HG03354 (cell line): Measurements from ENCODE around the gene SSNA1.

Experiments used
- ATAC-seq: cut with Tn5 transposase; IDR thresholded peaks from one replicate; pipeline ENCODE4 v1.9.1; 2021; ENCODE audit warnings: mild to moderate bottlenecking; ENCODE audit not compliant: unreplicated experiment, poor library complexity, severe bottlenecking

The SSNA1 gene

GRCh38 chr9:137216188-137216965, 27.9 kb downstream of the SSNA1 start:
- no peak for ATAC-seq

GRCh38 chr9:137217276-137218211, 29.1 kb downstream of the SSNA1 start:
- no peak for ATAC-seq

DNA sequence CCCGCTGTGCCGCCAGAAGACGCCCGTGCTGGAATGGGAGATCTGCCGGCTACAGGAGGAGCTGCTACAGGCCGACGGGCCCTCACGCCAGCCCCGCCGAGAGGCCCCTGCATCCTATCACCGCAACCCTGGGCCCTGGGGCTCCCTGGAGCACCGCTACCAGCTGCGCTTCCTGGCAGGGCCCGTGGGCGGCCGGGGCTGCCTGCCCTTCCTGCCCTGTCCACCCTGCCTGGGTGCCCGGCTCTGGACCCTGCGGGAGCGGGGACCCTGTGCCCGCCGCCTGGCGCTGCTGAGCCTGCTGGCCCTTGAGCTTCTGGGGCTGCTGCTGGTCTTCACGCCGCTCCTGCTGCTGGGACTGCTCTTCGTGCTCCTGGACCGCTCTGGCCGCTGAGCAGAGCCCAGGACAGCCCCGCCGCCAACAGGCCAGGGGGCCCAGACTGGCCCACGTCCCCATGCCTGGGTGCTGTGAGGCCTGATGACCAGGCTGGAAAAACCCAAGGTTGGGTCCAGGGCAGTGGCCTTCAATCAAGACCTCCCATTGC, 29.8 kb downstream of the SSNA1 start:
- ATAC-seq, result no peak

- no peak for ATAC-seq
Measured at GRCh38 chr9:137218754-137219271, 30.3 kb downstream of the SSNA1 start.

- no peak for ATAC-seq
Measured at GRCh38 chr9:137219757-137220316, 31.4 kb downstream of the SSNA1 start.

DNA sequence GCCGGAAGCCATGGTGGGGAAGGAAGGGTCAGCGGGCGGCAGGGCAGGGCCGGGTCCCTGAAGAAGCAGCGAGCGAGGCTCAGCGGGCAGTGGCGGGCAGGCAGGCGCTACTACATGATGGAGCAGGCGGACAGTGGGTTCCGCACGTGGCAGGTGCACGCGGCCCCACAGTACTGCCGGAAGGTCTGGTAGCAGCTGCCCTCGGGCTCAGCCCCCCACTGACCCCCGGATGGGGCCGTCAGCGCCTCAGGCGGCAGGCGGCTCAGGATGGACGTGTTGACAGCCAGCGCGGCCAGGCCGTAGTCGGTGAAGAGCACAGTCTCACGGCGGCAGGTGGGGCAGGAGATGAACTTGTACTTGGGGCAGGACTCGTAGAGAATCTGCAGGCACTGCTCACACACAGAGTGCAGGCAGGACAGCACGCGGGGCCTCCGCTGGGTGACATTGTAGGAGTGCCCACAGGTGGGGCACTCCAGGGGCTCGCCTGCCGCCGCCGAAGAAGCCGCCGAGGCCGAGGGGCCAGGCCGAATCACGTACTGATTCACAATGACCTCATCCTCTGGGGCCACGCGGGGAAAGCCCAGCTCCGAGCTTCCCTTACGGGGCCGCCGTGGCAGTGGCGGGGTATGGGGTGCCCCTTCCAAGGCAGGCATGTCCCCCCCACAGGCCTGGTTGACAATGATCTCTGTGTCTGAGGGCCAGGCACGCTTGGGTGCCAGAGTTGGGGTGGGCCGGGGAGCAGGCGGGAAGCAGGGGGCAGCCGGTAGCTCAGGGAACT, 32.0 kb downstream of the SSNA1 start:
- no peak for ATAC-seq

GRCh38 chr9:137221095-137221505, 32.6 kb downstream of the SSNA1 start:
- no peak for ATAC-seq

GRCh38 chr9:137221506-137222111, 33.1 kb downstream of the SSNA1 start:
- no peak for ATAC-seq

DNA sequence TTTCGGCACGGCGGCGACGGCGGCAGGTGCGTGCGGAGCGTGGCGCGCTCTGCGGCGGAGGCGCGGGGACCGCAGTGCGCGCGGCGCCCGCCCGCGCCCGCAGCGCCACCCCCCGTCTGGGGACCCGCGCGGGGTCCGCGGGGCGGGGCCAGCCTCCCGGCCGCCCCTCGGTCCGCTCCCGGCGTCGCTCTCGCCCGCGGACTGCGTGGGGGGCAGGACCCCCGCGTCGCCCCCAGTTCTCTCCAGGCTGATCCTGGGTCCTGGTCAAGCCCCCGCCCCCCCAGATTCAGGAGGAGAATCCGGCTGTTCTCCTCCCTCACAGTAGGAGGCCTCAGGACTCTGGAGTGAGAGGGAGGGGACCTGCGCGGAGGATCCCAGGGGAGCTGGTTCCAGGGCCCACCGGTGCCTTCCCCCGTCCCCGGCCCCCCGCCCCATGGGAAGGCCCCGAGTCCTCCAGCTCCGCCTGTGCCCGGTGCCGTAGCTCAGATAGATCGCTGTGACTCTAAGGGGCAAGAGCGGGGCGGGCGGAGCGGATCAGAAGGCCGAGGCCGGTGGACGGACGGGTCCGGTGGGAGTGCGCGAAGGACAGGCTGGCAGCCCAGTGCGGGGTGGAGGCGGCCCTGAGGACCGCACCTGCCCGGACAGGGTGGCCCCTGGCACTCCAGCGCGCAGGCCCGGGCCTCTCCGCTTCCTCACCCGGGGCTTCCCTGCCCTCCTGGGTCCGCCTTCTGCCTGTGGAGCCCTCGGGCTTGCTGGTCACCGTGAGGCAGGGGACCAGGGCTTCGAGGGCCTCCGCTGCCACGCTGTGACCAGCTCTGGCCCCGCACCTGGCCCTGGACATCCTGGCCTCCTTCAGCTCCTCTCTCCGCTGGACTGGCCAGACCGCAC, 34.0 kb downstream of the SSNA1 start, which contains the start of gene RNF208:
Gene RNF208 (minus strand): TSS at position 51 of the 888 bp plus-strand sequence. CDS start 1,028 bp downstream, outside the sequence.
- no peak for ATAC-seq

DNA sequence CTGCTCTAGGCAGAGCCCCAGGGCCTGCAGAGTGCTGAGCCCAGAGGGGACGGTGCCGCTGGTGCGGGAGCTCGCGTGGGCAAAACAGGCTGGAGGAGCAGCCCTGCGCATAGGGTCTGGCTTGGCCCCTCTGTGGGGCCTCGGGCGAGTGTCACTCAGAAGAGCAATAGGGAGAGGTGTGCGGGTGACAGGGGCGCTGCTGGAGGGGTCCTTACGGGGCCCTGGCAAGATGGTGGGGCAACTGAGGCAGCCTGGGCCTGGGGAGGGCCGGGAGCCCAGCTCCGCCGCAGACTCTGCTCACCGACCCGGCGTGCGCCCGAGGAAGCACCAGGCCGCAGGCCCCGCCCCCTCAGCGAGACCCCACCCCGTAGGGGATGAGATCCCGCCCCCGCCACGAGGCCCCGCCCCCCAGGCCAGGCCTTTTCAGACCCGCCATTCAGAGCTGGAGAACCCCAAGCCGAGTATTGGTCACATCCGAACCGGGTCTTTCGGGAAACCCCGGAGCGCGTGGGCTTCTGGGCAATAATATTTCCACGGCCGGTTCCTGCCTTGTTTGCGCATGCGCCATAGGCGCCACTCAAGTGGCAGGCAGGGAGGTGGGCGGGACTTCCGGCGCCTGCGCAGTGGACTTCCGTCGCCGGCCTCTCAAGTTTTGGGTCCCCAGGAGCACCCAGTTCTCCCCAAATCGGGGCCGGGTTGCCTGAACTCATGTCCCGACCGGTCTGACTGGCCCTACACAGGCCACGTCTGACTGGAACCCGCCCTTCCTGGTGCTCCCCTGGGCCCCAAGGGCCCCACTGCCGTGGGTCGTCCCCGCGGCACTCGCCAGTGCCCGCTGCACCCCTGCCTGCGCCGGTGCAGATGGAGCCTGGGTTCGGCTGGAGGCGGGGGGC, 34.8 kb downstream of the SSNA1 start:
- peak; percentile 74 for ATAC-seq

DNA sequence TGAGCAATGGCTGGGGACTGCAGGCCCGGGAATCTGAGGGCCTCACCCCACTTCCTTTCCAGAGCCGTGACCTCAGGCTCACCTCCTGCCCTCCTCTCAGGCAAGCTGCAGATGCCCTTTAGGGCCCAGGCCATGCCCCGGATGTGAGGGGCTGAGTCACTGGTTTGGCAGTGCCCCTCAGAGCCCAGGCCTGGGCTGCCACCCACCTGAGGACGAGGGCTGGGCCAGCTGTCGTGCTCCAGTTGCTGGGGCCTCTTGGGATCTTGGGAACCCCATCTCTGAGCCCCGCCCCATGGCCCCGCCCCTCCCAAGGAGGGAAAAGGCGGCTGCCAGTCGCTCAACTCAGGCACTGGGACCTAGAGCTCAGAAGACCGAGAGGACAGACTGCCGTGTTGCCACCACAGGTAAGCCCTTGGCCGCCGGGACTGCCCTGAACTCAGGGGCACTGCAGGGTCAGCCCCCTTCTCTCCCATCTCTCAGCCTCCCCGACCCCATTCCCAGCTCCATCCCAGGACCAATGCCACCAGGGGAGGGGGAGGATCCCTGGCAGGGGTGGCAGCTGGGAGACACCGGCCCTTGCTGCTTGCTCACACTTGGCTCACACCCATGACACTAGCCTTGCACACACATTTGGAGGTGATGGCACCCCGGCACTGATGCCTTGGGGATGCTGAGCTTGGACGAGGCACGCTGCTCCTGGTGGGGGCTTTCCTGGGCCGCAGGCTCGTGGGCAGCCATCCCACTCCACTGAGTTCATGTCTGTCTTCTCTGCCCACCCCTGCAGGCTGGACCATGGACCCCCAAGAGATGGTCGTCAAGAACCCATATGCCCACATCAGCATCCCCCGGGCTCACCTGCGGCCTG, 36.6 kb downstream of the SSNA1 start, which contains the start of gene CYSRT1:
Gene CYSRT1 (plus strand): TSS at position 345 of the 865 bp plus-strand sequence. CDS start 448 bp downstream, at position 793.
- ATAC-seq, result no peak

- ATAC-seq, result no peak
Measured at GRCh38 chr9:137225699-137226331, 37.3 kb downstream of the SSNA1 start.

DNA sequence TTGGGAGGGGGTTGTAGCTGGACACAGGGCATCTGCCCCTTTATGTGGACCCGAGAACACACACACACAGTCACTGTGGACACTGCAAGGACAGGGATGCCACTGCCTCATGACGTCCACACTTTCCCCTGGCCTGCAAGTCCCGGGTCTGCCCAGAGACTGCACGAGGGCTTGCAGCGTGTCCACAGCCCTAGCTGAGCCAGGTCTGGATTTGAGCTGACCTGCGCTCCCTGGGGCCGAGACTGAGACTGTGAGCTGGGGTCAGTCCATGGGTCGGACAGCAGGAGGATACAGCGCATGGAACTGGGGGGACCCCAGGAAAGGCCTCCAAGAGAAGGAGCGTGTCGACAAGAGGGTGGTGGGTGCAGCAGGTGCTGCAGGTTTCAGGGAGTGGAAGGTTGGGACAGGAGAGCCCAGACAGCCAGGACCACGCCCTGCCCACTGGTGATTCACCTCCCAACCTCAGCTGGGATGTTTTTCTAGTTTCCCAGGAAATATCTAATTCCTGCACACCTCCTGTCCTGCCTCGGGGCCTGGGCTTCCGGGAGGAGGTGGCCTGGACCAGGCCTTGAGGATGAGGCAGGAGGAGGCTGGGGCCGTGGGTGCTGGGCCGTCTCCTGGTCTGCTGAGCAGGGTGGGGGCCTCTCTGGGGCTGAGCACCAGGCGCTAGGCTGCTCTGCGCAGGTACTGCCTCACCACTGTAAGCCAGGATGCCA, 38.0 kb downstream of the SSNA1 start:
- ATAC-seq, result no peak

- no peak for ATAC-seq
Measured at GRCh38 chr9:137227054-137227852, 38.8 kb downstream of the SSNA1 start, which contains the start of gene RNF224. Gene RNF224, plus strand, starts transcription at chr9:137227502. Its CDS starts 834 bp downstream, at chr9:137228336.
